Activated CD8-positive, alpha-beta memory T cell treated with anti-CD3 and anti-CD28 coated beads for 4 hours (primary cell): ENCODE data around the gene TAGLN2.
"Not testable (repeated sequence)": the region's sequence is repeated elsewhere in the genome, so short reads cannot be mapped to it uniquely, and the experiment has no call there.

Source experiments
- DNase-seq, 2 donors: peaks; one replicate each; pipeline ENCODE4 v3.0.0-alpha.2; 2020; ENCODE audit warnings: low read depth in 2 of 2

The TAGLN2 gene

DNA sequence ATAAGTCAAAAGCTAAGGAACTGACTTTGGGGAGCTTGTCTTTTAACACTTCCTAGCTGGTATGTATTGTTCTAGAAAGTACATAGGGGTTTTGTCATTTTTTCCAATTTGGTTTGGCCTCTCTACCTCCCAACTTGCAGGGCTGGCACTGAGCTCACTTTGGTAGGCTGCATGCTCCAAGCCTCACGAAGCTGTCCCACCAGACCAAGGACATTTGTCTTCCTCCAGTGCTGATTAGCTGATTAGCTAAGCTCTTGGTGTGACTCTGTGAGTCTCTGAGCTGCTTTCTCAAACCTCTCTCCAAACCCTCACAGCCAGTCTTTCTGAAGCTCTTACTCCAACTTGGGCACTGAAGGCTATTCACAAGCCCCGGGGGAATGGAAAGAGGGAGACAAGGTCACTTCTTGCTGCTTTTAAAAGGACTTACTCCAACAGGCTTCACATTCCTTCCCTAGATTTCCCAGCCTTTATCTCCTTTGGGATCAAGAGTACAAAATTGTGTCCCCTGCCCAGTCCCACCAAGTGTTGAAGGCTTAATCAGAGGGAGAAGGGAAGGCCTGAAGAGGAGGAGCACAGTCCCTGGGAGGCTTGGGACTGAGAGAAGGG is 24.4 kb downstream of the TAGLN2 start:
- DNase-seq, result no peak

DNA sequence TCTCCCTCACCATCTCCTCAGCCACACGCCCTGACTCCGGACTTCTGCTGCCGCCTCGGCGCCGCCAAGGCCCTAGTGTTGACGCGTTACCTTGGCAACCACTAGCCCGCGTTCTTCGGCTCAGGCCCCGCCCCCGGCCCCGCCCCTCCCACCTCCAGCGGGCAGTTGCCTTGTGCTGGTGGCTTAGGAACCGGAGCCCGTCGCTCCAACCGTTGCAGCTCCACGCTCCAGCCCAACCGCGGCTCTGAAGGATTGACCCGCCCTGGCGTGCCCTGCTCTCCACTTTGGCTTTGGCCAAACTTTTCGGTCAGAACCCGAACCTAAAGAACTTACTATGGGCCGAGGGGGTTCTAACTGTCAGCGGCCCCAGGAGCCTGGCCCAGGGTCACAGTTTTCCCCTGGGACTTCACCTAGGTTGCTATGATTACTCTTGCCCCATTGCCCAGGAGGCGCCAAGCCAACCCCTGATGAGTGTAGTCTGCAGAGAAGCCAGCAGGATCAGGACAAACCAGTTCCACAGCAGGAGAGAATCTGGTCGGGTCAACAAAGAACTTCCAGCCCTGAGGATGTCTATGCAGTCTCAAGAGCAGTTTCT is 25.1 kb downstream of the TAGLN2 start, which contains the start of gene CFAP45:
Gene CFAP45 (minus strand): TSS at position 80 of the 595 bp plus-strand sequence. CDS start 67 bp downstream, at position 13.
- no peak for DNase-seq

DNA sequence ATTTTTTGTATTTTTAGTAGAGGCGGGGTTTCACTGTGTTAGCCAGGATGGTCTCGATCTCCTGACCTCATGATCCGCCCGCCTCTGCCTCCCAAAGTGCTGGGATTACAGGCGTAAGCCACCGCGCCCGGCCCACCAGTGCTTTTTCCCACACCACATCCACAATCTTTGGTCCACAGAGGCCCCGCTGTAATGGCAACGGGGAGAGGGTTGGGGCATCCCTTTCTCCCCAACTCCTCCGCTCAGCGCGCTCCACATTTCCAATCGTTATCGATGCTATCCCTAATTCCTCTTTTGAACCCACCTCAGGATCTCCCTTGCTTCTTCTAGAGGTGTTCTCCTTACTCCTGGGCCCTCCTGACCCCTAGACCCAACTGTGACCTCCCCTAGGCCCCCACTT is 25.7 kb downstream of the TAGLN2 start:
- DNase-seq, result not testable (repeated sequence)

DNA sequence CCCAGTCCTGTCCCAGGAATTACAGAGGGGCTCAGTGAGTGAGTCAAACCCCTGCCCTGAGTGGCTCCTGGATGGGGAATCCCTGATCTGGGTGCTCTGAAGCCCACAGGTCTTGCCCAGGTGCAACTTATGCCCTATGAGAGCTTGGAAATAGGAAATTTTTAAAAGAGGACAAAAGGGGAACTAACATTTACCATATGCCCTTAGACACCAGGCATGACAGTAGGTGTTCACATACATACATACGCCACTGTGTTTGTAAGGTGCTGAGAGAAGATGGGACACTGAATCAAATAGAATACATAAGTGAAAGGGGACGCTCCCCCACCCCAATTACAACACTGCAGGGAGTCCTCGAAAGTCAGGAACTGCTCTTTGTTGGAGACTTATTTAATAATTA is 26.8 kb downstream of the TAGLN2 start:
- DNase-seq, result no peak

DNA sequence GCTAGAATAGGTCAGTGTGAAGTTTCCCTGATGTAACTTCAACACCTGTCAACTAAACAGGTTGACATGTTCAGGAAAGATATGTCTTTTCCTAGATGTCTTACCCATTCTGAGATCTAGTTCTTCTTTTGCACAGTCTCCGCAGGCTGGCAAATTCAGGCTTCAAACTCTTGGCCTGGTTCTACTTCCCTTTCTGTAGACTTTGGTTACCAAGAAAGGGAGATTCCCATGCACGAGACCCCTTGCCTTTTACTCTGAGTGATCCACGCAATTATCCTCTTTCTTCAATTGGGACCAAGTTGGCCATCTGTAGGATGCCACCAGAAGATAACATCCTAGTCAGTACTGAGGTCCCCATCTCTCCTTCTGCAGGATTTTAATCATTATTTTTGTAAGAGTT is 27.3 kb downstream of the TAGLN2 start:
- DNase-seq, result no peak

DNA sequence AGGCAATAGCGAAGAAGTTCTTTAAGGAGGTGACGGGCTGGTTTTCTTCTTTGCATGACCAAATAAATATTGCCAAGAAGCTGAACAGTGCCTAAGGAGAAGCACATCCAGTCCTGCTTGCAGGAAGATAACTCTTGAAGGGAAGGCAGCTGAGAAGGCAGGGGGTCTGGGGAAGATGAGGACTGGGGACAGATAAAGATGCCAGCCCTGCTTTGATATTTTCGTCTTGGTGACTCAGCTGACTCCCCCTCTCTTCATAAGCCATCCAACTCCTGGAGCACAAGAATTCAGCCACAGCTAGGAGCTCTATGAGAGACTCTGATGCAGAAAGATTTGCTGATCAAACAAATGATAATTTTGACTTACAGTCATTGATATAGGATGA is 28.8 kb downstream of the TAGLN2 start:
- no peak for DNase-seq

DNA sequence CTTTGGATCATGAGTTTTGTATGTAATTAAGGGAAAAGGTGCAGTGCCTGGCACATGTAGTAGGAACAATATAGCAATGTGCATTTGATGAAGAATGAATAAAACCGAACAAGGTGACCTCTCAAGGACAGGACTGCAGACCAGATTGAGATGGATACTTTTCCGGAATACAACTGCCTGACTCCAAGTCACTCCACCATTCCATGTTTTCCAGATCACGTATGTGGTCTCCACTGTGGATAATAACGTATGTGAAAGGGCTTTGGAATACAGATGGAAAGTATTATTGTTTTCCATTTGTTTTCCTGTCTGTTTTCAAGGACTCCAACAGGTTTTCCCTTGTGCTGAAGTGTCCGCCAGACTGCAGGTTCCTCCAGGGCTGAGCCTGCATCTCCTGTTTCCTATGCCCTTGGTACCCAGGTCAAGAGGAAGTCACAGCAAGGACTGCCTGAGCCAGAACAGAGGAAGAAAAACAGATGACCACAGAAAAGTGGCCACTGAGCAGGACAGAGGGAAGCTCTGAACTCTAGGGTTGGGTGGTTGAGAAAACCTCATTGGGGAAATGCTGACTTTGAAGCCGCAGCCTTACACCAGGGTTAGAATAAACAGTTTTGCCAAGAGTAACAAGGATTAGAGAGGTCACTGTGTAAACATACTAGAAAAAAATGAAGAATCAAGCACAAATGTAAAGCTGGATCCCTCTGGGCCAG is 29.3 kb downstream of the TAGLN2 start:
- DNase-seq, result no peak

DNA sequence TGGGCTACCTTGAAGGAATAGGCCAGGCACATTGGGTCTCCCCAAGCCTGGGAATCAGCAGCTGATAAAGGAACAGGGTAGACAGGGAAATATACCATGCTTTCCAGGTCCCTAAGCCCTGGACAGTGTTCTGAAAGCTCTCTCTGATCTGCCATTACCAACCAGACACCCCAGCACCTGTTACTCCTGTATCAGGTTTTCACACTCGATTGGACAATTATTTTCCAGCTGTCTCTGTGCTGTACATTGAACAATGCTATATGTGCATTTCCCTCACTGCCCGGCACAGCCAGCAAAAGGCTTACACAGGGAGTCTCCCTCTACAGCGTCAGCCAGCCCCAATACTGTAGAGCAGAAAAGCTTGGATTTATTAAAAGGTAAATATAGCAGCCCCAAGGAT is 30.0 kb downstream of the TAGLN2 start:
- no peak for DNase-seq

DNA sequence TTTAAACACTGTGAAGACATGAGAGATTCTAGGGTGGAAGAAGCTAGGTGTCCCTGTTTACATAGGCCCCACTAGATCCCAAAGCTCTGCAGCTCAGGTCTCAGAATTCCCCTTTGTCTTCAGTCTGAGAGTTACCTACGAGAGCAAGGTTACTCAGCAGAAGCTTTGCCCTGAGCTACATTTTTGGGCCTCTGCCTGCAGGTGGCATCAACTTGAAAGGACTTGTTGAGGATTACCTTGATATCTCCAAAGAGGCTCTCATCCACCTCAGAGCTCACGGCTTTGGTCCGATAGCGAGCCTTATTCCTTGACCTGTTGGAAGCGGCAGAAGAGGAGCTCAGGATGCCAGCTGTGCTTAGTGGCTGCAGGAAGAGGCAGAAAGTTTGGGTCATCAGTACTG is 32.4 kb downstream of the TAGLN2 start:
- DNase-seq, result no peak

DNA sequence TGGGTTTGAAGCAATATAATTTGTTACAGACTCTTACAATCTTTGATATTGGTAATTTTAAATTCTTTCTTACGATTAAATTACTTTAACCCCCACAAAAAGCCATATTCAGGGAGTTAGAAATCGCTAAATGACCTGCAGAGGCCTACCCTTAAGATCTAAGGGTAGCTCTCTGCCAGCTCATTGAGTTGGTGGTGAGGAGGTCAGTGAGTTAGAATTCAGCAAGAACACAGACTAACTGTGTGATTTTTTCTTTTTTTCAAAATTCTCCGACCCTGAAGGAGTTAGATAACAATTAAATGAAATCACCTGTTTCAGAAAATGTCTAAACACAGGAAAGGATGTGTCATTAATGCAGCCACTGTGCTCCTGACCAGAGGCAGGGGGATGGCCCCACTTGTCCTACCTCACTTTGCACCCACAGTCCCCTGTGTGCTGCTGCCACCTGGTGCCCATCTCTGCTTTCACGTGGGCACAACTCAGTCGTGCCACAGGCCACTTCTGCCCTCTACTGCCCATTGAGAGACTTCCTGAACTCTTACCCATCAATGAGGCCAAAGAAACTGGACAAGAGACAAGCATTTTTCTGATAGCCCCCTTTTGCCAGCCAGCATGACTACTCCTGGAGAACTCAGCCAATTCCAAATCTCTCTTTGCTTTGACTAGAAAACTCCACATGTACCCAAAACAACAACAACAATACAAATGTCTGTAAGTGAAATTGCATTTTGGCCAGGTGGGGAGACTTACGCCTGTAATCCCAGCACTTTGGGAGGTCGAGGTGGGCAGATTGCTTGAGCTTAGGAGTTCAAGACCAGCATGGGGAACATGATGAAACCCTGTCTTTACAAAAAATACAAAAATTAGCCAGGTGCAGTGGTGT is 33.8 kb downstream of the TAGLN2 start:
- DNase-seq, result peak; percentile 55 to 59

DNA sequence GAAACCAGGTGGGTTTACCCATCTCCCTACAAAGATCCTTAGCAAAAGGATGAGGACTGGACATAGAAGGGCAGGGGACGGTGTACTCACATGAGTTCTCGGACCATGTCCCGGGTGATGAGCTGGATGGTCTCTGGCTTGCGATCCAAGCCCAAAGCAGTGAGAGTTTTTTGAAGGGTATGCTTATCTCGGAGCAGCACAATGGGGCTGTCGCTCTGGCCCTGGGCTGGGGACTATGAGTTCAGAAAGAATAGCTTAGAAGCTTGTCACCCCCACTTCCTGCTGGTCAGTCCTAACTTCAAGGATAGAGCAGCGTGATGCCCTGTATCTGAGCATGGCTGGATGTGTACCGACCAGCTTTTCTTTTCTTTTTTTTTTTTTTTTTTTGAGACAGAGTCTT is 34.9 kb downstream of the TAGLN2 start:
- no peak for DNase-seq

DNA sequence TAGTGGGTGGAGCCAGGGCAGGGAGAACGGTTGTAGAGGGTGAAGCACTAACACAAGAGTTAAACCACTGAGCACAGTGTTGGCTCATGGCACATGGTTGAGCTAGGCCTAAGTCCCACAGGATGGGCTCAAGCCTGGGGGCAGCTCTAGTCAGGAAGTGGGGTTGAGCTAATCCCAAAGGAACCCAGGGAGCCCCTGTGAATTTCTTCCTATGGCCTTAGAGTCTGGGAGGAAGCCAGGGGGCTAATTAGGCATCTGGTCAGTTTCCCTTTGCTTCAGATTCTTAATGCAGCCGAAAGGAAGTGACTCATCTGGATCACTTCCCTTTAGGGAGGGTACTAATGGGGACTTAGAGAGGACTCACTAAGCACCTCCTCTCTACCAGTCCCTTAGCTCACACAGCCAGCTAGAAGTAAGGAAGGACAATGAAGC is 35.5 kb downstream of the TAGLN2 start:
- DNase-seq, result no peak

DNA sequence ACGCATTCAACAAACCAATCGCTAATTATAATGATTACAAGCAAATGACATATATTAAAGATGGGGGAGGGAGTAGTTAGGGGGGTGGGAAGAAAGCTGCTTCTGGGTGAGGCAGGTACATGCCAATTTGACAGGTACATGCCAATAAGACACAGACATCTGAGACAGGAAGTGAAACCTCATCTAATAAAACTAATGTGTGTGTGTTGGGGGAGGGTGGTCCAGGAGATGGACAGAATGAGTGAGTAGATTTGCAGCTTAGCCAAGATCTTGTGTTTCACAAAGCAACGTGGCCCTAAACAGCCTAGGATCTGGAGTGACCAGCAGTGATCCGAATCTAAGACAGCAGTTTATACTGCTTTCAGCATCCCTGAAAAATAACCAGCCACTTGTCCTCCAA is 36.1 kb downstream of the TAGLN2 start:
- no peak for DNase-seq

DNA sequence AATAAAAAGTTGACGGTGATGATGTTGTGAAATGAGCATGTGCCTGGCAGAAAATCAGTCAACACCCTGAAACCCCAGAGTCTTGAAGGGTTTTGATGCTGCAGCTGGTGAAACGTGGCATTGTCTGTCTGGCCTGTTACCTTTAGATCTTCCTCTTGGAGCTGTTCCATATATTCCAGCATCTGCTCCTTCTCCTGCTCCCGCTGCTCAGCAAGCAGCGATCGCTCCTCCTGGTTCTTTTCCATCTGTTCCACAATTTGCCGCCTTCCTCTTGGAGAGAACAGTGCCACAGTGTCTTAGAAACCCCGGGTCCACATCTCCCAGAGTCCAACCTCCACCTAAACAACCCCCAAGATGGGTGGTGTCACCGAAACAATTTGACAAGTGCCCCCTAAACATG is 41.0 kb downstream of the TAGLN2 start:
- DNase-seq, result no peak

DNA sequence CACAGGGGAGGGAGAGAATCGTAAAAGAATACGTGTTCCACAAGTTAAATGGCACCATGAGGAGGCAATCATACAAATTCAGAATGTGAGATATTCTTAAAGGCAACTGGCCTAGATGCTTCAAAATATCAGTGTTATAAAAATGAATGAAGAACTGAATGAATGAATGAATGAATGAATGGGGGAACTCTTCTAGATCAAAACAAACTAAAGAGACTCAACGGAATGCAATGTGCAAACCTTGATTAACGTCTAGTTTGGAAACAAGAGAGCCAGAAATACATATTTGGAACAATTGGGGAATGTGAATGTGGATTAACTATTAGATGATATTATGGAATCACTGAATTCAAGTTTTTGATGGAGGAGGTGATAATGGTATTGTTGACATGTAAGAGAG is 42.2 kb downstream of the TAGLN2 start:
- DNase-seq, result no peak

DNA sequence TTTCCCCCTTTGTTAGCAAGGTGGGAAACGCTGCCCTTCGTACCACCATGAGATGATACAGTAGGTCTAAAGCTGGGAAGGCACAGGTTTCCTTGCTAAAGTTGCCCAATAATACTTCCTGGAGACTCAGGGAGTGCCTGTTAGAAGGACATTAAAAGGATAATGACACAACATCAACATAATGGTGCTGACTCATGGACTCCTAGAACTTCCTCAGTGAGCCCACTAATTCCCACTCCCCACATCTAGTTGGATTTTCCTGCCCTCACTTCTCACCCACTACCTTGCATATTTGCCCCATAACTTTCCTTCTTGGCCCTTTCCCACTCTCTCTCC is 42.8 kb downstream of the TAGLN2 start:
- no peak for DNase-seq

DNA sequence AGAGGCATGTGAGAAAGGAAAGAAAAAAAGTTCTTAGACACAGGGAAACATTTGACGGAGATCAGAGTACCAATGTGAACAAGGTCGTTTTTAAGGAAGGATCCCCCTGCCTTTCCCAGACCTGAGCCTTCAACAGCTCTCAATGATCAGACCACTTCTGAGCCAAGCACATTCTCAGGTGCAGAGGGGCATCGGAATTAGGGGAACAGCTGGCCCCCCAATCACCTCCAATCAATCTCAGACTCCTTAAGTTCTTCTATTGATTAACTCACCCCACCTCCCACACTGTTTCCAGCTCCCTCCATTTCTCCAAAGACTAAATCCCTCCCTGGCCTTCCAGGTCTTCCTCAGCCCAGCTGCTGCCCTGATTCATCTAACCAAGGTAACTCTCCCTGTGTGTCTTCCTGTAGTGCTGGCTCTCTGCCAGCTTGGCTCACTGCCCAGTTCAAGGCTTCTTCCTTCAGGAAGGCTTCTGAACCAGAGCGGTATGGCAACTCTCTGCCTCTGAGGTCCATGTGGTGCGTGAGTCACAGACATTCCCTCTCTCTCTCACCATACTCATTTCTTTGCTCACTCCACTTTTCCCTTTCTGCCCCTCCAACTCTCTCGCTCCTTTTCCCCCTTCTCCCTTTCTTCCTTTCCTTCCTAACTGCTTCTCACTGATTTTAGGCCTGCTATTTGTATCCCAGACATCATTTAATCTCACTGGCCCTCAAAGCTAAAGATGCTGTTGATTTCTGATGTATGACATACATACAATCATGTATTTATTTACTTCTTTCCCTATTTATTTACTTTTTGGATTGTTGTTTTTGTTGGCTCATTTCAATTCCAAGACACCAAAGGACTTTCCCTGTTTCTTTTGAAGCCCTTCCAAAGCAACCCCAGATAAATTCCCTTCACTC is 43.4 kb downstream of the TAGLN2 start:
- DNase-seq, result no peak

DNA sequence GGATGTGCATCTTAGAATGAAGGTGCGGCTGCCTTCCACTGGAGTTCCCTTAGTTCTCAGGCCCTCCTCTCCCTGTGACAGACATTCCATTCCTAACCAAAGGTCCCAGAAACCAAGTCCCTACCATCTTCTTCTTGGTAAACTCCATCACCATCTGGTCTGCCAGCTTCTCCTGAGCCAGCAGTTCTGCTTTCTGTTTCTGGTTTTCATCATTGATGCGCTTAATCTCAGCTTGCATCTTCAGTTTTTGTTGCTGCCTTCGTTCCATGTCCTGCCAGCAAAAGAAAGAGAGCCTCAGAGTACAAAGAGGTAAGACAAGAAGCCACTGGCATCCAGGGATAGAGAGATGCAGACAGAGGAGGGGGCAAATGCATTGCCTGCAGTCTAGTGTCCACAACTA is 44.9 kb downstream of the TAGLN2 start:
- DNase-seq, result no peak

DNA sequence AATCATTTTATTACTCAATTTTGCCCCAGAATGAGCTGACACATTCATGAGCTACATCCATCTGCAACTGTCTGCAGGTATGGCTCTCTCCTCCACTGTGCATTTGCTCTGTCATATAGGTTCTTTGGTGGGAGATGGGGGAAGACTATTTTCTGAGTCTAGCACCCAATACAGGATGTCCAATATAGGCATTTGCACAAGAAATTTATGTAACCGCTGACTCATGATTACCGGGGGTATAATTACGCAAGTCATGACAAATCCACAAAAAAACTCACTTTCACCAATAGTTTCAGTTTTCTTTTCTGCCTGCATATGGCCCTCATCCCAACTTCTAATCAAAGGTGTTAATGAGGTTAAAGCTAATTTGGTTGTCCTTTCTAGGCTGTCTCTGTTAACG is 45.3 kb downstream of the TAGLN2 start:
- no peak for DNase-seq

DNA sequence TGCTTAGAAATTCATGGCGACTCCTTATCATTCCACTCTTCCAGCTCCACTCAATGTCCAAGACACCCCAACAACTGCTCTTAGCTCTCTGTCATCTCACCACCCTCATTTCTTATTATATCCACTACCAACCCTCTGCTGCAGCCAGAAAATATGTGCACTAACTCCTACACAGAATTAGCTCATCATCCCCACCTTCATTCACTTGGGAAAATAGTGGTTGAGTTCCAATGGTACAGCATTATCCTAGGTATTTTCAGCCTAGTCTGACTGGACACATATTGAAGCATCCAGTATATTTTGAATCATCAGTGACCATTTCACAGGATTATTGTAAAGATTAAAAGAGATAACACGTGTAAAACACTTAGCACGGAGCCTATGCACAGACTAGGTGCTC is 46.2 kb downstream of the TAGLN2 start:
- DNase-seq, result no peak

DNA sequence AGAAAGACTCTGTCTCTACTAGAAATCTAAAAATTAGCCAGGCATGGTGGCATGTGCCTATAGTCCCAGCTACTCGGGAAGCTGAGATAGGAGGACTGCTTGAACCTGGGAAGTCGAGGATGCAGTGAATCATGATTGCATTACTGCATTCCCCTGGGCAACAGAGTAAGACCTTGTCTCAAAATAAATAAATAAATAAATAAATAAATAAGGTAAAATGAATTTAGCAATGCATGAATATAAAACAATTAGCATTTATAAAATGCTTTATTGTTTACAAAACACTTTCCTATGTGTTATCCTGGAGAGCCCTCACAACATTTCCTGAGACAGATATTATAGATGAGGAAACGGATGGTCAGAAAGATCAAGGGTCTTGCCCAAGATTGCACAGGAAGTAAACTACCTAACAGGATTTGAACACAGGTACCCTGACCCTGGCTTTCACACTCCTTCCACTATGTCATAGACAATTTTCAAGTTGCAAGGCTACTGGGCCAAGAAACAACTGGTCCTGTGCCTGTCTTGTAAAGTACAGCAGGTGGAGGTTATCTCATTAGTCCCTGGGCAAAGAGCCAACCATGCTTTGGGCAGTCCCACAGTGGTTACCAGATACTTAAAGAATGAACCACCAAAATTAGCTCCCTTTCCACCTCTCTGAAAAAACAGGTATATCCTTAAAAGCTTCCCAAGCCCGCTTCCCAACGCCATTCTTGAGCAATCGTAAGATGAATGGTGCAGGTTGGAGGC is 47.4 kb downstream of the TAGLN2 start:
- no peak for DNase-seq
